M059J (cell line): ENCODE measurements around the gene XIAP. TPM values are rescaled to one million over a fixed set of nuclear protein-coding genes. Genes with fewer than 3 reads are reported as not detected.
"Not testable (repeated sequence)": the region's sequence is repeated elsewhere in the genome, so short reads cannot be mapped to it uniquely, and the experiment has no call there.

Experiments
- DNase-seq: peaks from one replicate; pipeline ENCODE4 v3.0.0-alpha.2; 2012; ENCODE audit warnings: low read depth
- total RNA-seq: library from RNA; depleted of rRNA; stranded (reverse); fragments of >200 nt; shearing (Covaris generic); gene quantifications from 2 replicates; pipeline ENCODE4 v1.2.3, GENCODE V29; 2014

XIAP gene
- total RNA-seq, 1 experiment from 2014 or later, result 44.2 TPM

- no peak for DNase-seq
These were observed 16.3 kb downstream of the XIAP start for GRCh38 chrX:123876177-123876576.

DNA sequence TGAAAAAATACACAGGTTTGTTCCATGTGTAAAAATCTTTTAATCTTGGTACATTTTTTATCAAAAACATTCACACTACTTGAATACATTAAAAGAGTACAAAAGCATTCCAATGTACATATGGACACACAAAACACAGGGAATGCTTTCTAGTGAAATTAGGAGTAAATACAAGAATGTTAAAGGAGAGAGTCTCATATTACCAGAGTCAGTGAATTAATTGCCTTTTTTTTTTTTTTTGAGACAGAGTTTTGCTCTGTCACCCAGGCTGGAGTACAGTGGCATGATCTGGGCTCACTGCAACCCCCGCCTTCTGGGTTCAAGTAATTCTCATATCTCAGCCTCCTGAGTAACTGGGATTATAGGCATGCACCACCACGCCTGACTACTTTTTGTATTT lies 17.0 kb downstream of the XIAP start:
- no peak for DNase-seq

GRCh38 chrX:123878252-123878721 lies 18.4 kb downstream of the XIAP start:
- DNase-seq, result peak; percentile 45

- DNase-seq, result no peak
These were observed 21.5 kb downstream of the XIAP start for GRCh38 chrX:123881330-123881729.

DNA sequence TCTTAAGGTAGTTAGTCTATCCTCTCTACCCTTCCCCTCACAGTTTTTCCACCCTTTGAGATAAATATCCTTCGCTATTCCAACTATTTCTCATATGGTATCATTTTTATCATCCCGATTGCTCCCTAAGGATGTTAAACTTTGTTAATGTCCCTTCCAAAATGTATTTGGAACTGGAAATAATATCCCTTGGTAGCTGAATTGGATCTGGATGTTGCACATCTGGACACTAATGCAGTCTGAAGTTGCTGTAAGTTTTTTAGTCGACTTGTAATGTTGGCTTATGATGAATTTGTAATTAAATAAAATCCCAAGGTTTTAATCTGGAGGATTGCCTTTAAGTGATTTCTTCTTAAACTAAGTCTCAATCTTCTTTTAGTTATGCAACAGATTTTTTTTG lies 22.5 kb downstream of the XIAP start:
- DNase-seq, result no peak

DNA sequence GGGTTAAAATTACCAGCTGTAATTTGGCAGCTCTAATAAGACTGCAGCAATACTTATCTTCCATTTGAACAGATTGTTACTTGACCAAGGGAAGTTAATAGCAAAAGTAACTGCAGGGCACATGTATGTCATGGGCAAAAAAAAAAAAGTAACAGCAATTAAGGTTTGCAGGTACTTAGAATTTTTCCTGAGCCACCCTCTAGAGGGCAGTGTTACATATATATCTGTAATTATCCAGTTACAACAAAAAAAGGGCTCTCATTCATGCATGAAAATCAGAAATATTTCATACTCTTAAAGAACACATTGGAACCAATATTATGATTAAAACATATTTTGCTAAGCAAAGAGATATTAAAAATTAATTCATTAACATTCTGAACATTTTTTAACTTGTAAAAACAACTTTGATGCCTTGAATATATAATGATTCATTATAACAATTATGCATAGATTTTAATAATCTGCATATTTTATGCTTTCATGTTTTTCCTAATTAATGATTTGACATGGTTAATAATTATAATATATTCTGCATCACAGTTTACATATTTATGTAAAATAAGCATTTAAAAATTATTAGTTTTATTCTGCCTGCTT lies 25.1 kb downstream of the XIAP start:
- peak; percentile 65 for DNase-seq

GRCh38 chrX:123899701-123900100 lies 39.8 kb downstream of the XIAP start:
- peak; percentile 50 for DNase-seq

- not testable (repeated sequence) for DNase-seq
These were observed 43.4 kb downstream of the XIAP start for GRCh38 chrX:123903261-123903660.

DNA sequence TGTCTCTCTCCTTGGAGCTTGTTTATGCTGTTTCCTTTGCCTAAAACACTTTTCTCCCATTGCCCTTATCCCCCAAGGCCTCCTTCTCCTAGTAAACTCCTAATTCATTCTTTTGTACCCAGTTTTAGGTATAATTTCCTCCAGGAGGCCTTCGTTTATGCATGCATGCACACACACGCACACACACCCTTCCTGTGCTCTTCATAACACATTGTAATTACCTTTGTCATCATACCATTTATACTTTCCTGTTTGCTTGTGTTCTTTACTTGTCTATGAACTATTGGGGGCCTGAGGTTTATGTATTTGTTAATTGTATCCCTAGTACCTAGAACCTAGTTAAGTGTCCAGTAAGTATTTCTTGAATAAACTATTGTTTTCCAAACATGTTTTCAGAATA lies 45.5 kb downstream of the XIAP start:
- DNase-seq, result no peak

- no peak for DNase-seq
These were observed 46.9 kb downstream of the XIAP start for GRCh38 chrX:123906557-123907316.

DNA sequence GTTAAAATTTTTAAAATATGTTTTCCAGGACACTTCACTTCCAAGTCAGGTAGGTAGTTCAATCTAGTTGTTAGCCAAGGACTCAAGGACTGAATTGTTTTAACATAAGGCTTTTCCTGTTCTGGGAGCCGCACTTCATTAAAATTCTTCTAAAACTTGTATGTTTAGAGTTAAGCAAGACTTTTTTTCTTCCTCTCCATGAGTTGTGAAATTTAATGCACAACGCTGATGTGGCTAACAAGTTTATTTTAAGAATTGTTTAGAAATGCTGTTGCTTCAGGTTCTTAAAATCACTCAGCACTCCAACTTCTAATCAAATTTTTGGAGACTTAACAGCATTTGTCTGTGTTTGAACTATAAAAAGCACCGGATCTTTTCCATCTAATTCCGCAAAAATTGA lies 49.7 kb downstream of the XIAP start:
- no peak for DNase-seq

DNA sequence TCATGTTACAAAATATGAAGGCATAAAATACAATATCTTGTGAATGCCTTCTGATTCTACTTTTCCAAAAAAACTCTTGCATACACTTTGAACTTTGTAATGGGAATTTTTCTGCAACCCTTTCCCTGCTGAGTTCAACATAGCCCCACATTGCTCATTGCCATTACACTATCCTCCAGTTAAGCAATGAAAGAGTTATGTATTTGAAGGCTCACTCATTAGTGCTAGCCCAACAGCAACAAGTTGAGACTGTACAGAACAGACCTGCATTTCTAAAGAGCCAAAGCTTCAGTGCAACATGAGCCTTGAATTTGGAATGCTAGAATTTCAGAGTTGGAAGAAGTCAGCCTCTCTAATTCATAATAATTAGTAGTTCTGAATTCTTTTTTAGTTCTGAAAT lies 57.2 kb downstream of the XIAP start:
- DNase-seq, result no peak

DNA sequence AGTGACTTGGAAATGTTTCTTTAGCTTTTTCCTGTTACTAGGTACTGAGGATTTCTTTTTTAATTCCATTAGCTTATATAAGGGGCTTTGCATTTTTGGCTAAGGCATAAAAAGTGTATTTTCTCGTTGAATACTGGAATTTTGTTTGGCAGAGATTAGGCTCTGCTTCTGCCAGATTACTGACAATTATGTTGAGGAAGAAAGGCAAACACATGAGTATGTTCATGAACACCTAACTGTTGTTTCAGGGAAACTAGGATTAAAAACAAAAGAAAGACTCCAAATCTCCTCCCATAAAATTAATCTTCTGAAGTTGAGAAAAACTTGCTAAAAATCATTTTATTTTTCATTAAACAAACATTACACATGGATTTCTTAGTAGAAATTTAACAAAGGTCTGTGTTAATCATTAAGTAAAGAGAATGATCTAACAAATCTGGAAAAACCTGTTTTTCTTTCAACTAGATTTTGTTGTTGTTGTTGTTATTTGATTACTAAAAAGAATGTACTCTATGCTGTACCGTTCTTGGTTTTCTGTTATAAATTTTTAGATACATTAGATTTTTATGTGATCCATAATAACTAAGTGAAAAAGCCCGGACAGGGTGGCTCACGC lies 58.4 kb downstream of the XIAP start:
- no peak for DNase-seq

GRCh38 chrX:123920105-123920785 lies 60.4 kb downstream of the XIAP start:
- DNase-seq, result peak; percentile 83

GRCh38 chrX:123923211-123923610 lies 63.4 kb downstream of the XIAP start:
- DNase-seq, result peak; percentile 40

- no peak for DNase-seq
These were observed 64.3 kb downstream of the XIAP start for GRCh38 chrX:123924186-123924585.

GRCh38 chrX:123927845-123928244 lies 68.0 kb downstream of the XIAP start:
- no peak for DNase-seq

- peak; percentile 12 for DNase-seq
These were observed 72.2 kb downstream of the XIAP start for GRCh38 chrX:123932055-123932454.

DNA sequence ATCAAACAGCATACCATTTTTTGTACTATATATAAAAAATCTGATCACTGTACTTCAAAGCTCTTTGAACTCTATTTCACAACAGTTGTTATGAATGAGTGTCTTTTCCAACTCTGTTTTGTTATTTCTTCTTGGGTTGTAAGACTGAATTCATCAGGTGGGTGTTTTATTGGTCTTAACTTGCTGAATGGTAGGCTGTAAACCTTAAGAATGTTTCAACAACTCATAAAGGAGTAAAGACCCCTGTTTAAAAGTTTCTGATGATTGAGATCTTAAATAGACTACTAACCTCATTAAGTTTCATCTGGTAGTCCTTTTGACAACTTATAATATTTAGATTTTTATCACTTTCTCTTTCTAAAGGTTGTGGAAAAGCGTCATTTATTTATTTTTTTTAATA lies 83.2 kb downstream of the XIAP start:
- DNase-seq, result no peak

- DNase-seq, result no peak
These were observed 83.6 kb downstream of the XIAP start for GRCh38 chrX:123943488-123943887.

DNA sequence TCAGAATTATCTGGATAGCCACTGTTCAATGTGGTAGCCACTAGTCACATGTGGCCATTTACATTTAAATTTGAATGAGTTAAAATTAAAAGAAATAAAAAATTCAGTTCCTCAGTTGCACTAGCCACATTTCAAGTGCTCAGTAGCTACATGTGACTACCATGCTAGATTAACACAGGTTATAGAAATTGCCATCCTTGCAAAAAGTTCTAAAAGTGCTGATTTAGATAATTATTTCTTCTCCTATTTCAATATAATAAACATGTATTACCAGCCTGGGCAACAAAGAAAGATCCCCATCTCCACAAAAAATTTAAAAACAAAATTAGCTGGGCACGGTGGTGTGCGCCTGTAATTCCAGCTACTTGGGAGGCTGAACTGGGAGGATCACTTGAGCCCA lies 90.0 kb downstream of the XIAP start:
- no peak for DNase-seq

DNA sequence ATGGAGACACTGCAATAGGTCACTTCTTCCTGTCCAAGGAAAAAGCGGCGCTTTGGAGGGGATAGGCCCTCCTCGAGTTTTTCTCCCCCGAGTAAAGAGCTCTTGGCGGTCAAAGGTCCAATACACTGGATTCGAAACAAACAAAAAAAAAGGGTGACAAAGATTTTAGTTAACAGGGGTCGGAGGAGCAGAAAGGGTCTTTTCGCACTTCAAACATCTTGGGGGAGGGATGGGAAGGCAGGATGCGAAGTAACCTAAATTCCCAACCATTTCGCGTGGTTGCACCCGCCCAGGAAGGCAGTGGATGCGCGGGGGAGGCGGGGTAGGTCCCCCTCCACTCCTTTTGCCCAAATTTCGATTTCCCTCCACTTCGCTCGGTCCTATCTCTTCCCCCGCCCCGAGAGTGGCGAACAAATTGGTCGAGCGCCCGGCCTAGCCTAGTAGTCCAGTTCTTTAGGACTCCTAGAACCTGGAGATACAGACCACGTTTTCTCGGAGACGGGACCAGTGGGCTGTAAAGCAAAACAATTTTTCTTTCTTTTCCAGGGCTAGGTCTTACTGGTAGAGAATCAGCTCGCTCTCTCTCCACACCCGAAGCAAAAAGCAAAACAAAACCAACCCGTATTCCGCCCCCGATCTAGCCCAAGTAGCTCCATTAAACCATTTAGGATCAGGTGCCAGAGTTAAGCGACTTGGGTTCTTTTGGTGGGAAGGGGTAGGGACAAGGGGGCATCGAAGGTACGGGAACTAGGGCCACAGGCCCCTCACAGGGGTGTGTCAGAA lies 99.6 kb downstream of the XIAP start:
- peak; percentile 68 for DNase-seq
